NCI-H774 (cell line): Measurements from ENCODE around the gene MTA1.
A peak's percentile ranks its signal among the peaks of the same experiment; 100 is the strongest.

Source experiments
- DNase-seq: peaks from one replicate; lab custom pipeline; 2025; lab: John Stamatoyannopoulos, UW

MTA1 gene

GRCh38 chr14:105387530-105387922 lies 32.1 kb upstream of the MTA1 start:
- no peak for DNase-seq

GRCh38 chr14:105388110-105388951 lies 31.3 kb upstream of the MTA1 start:
- no peak for DNase-seq

- no peak for DNase-seq
Observed at GRCh38 chr14:105388976-105389375, 30.7 kb upstream of the MTA1 start.

GRCh38 chr14:105389534-105389933 lies 30.1 kb upstream of the MTA1 start:
- no peak for DNase-seq

- no peak for DNase-seq
Observed at GRCh38 chr14:105389976-105390848, 29.4 kb upstream of the MTA1 start.

- no peak for DNase-seq
Observed at GRCh38 chr14:105390849-105391500, 28.7 kb upstream of the MTA1 start.

GRCh38 chr14:105391541-105391940 lies 28.1 kb upstream of the MTA1 start:
- DNase-seq, result no peak

- DNase-seq, result no peak
Observed at GRCh38 chr14:105392131-105393090, 27.2 kb upstream of the MTA1 start.

- DNase-seq, result no peak
Observed at GRCh38 chr14:105393151-105393550, 26.5 kb upstream of the MTA1 start.

- no peak for DNase-seq
Observed at GRCh38 chr14:105394714-105395537, 24.7 kb upstream of the MTA1 start.

- DNase-seq, result no peak
Observed at GRCh38 chr14:105395538-105395854, 24.1 kb upstream of the MTA1 start.

- no peak for DNase-seq
Observed at GRCh38 chr14:105397350-105397931, 22.2 kb upstream of the MTA1 start.

GRCh38 chr14:105398044-105398725 lies 21.4 kb upstream of the MTA1 start, which contains the start of gene TEX22:
Gene TEX22 (plus strand): TSS chr14:105398538. CDS start chr14:105399341, 803 bp downstream.
- DNase-seq, result peak; percentile 79

GRCh38 chr14:105398726-105399465 lies 20.7 kb upstream of the MTA1 start:
- peak; percentile 37 for DNase-seq

GRCh38 chr14:105399466-105399775 lies 20.2 kb upstream of the MTA1 start:
- no peak for DNase-seq

GRCh38 chr14:105400016-105400415 lies 19.6 kb upstream of the MTA1 start:
- DNase-seq, result no peak

GRCh38 chr14:105401699-105402098 lies 17.9 kb upstream of the MTA1 start:
- no peak for DNase-seq

- no peak for DNase-seq
Observed at GRCh38 chr14:105408592-105408991, 11.0 kb upstream of the MTA1 start.

GRCh38 chr14:105409364-105409763 lies 10.3 kb upstream of the MTA1 start:
- DNase-seq, result no peak
